Testis (tissue), 3 donors: Measurements from ENCODE around the gene VPS72. TPM values are rescaled to one million over a fixed set of nuclear protein-coding genes. Genes with fewer than 3 reads are reported as not detected.

ENCODE experiments used
- DNase-seq: peaks from one replicate; pipeline ENCODE4 v3.0.0-alpha.2; 2019
- H3K27ac ChIP-seq, 2 donors: fragments of 200-600 bp; sonication (generic); one replicate each; pipeline ENCODE4 v1.5.1; 2019
- H3K27me3 ChIP-seq: fragments of 200-600 bp; sonication (generic); one replicate; pipeline ENCODE4 v1.5.1; 2019
- H3K36me3 ChIP-seq: fragments of 200-600 bp; sonication (generic); one replicate; pipeline ENCODE4 v1.5.1; 2017; ENCODE audit warnings: low read depth; ENCODE audit errors: missing control alignments
- H3K4me1 ChIP-seq: fragments of 200-600 bp; sonication (generic); one replicate; pipeline ENCODE4 v1.5.1; 2019
- H3K4me3 ChIP-seq, 2 donors: fragments of 200-600 bp; sonication (generic); one replicate each; pipeline ENCODE4 v1.5.1; 2017 to 2019
- H3K9me3 ChIP-seq: fragments of 200-600 bp; sonication (generic); one replicate; pipeline ENCODE4 v1.5.1; 2017
- POLR2A ChIP-seq: fragments of 450-650 bp; IDR thresholded peaks from one replicate; pipeline ENCODE4 v1.6.1; 2017; ENCODE audit warnings: antibody characterized with exemption, mild to moderate bottlenecking, moderate library complexity
- WGBS, 2 donors: methylation state at CpG; one replicate each; pipeline ENCODE4 v1.1.5; 2018; 5-methylcytosine and 5-hydroxymethylcytosine counted together
- intact Hi-C: fragments of 100-400 bp; cut with DNase I; formaldehyde crosslinking; loops from one replicate; pipeline ENCODE4 v1.15.1; 2023; ENCODE audit warnings: low total_unique reads
- polyA plus RNA-seq: library from polyadenylated mRNA; stranded (reverse); fragments of 350-450 nt; fragmentation: Illumina TruSeq; extraction: RNeasy Lipid Tissue Mini Kit (QIAGEN cat#74804); gene quantifications from one replicate; pipeline ENCODE4 v1.2.3, GENCODE V29; 2014; ENCODE audit warnings: low read depth, low replicate concordance; ENCODE audit not compliant: insufficient read depth
- total RNA-seq, 2 donors: library from RNA; depleted of rRNA; stranded (reverse); fragments of >200 nt; gene quantifications; one replicate each; pipeline ENCODE4 v1.2.3, GENCODE V29; 2016
- TF ChIP-seq, protein P1 (sequence below), 3 experiments: fragments of 450-650 bp in 2 of 3; fragments of 200-600 bp in 1 of 3; sonication (generic) in 1 of 3; IDR thresholded peaks; one replicate each; pipeline ENCODE4 v1.5.1; 2016 to 2019; ENCODE audit warnings: antibody characterized with exemption in 3 of 3, mild to moderate bottlenecking in 2 of 3, moderate library complexity in 1 of 3

Gene VPS72
- total and polyA plus RNA-seq, 3 donors from 2014 or later = 31.9 to 57.9 (median 42.7) TPM

DNA sequence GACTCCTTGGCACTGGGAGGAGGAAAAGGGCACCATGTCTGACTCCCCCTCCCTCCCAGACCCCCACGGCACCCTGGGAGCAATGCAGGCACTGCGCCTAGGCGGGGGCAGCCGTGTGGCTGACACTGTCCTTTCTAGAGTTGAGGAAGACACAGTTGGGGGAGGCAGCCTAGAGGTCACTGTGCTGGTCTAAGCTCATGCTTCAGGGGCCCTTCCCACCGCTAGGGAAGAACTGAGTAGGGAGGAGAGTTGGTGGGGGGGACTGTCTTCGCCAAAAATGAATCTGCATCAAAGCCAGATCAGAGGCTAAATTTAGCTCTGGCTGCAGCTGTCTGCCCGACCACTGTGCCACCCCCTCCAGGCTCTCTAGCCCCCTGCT is 47.0 kb downstream of the VPS72 start:
- H3K9me3 ChIP-seq = no peaks in the 10 kb centered on the region
- H3K4me3 ChIP-seq = no peak overlapping the region
- DNase-seq = no peak
- H3K4me1 ChIP-seq = peaks cover 34% of the 10 kb centered on the region
- TF ChIP-seq, protein P1, sequence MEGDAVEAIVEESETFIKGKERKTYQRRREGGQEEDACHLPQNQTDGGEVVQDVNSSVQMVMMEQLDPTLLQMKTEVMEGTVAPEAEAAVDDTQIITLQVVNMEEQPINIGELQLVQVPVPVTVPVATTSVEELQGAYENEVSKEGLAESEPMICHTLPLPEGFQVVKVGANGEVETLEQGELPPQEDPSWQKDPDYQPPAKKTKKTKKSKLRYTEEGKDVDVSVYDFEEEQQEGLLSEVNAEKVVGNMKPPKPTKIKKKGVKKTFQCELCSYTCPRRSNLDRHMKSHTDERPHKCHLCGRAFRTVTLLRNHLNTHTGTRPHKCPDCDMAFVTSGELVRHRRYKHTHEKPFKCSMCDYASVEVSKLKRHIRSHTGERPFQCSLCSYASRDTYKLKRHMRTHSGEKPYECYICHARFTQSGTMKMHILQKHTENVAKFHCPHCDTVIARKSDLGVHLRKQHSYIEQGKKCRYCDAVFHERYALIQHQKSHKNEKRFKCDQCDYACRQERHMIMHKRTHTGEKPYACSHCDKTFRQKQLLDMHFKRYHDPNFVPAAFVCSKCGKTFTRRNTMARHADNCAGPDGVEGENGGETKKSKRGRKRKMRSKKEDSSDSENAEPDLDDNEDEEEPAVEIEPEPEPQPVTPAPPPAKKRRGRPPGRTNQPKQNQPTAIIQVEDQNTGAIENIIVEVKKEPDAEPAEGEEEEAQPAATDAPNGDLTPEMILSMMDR (IDR thresholded peaks at IDR 0.05) = no peak
- no peak for TF ChIP-seq POLR2A
- no peak overlapping the region for H3K27ac ChIP-seq
- intact Hi-C loops = no loop called here
- WGBS, 2 donors = 68 to 70% methylated on average over 7 of the region's 7 CpGs
- H3K27me3 ChIP-seq = no peaks in the 10 kb centered on the region
- no peaks in the 10 kb centered on the region for H3K36me3 ChIP-seq

DNA sequence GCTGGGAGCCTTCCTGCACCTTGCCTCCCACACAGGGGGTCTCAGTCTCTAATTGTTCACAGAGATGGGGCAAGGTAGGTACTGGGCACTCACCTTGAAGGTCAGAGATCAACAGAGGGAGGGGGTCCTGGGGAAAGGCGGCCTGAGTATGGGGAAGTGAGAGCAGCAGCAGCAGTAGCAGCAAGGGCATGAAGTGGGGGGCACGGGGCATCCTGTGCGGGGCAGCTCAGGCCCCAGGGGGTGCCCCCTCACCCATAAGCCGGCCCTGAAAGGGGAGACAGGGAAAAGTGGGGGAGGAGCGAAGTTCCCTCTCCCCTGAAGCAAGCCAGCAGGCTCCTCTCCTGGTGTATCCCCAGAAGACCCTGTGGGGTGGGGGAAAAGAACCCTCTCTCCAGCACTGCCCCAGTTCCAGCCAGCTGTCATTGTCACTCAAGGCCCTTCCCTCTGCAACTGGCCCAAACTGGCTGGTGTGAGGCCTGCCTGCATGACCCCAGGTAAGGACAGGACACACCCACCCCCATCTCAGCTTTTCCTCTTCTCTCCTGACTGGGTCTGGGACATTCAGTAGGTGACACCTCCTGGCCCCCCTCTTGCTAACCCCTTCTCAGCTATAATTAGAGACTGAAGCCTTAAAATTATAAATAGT is 47.5 kb downstream of the VPS72 start:
- H3K4me1 ChIP-seq = peaks cover 28% of the 10 kb centered on the region
- DNase-seq = no peak
- no peaks in the 10 kb centered on the region for H3K9me3 ChIP-seq
- TF ChIP-seq, protein P1 (IDR thresholded peaks at IDR 0.05) = no peak
- no peak for TF ChIP-seq POLR2A
- H3K27ac ChIP-seq = no peak overlapping the region
- H3K36me3 ChIP-seq = no peaks in the 10 kb centered on the region
- intact Hi-C loops = no loop called here
- 66 to 96% methylated on average over 3 to 5 of the region's 5 CpGs for WGBS, 2 donors
- no peak overlapping the region for H3K4me3 ChIP-seq
- no peaks in the 10 kb centered on the region for H3K27me3 ChIP-seq

DNA sequence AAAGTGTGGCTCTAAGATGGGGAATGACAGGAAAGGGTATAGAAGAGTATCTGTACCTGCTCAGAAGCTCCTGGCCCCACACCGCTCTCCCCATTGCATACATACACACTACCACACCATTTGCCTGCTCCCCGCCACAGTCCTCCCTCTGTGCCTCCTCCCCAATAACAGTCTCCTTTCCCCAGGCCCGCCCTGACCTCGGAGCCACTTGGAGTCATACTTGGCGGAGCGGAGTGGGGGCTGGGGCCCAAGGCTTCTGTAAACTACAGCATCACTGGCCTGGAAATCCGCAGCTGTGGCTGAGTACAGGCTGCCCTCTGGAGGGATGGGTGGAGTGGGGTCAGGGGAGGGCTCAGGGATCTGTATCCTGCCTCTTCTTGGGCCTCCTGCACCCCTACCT is 52.2 kb downstream of the VPS72 start:
- intact Hi-C loops = no loop called here
- Histone ChIP-seq H3K27me3 (no peaks in the 10 kb centered on the region), H3K36me3 (no peaks in the 10 kb centered on the region), H3K4me3 (no peak overlapping the region), H3K4me1 (peaks cover 8% of the 10 kb centered on the region), H3K9me3 (no peaks in the 10 kb centered on the region), H3K27ac (no peak overlapping the region)
- DNase-seq = no peak
- 92 to 96% methylated on average over 6 to 7 of the region's 7 CpGs for WGBS, 2 donors
- no peak for TF ChIP-seq POLR2A
- TF ChIP-seq, protein P1 (IDR thresholded peaks at IDR 0.05) = no peak

DNA sequence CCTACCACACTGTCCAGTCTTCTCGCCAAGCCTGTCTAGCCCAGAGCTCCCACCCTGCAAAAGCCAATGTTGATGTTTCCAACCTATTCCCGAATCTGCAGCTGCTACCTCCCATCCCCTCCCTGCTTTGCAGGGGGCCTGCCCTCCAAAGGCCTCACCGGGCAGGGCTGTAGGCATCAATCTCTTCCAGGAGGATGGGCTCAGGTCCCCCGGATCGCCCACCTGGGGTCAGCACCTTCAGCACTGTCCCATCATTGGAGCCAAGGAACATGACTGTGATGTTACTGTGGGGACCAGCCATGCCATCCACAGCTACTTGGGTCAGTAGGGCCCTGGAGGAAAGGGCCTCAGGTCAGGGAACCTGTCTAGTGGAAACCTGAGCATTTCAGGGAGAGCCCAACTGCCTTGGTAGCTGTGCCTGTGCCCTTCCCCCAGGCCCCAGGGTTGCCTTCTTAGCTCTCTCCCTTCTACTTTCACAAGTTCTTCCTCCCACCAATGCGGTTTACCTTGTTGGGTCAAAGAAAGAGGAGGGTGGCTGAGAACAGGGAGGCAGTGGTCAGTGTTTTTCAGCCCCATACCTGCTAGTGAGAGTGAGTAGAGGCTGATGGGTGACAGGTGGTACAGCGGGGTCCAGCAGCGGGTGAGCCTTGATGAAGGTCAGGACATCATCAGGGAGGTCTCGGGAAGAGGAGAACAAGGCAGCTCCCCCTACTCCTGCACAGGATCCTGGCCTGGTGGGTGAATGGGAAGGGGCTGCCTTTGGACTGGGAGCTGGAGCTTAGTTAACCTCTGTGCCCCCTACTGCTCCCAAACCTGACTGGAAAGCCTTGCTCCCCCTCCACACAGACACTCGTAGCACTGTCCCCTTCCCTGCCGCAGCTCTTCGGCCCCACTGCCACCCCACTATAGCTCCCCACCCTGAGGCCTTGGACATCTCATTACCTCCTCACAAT is 54.3 kb downstream of the VPS72 start:
- Histone ChIP-seq H3K4me1 (peaks cover 20% of the 10 kb centered on the region), H3K27me3 (no peaks in the 10 kb centered on the region), H3K4me3 (no peak overlapping the region), H3K27ac (no peak overlapping the region), H3K36me3 (no peaks in the 10 kb centered on the region), H3K9me3 (no peaks in the 10 kb centered on the region)
- intact Hi-C loops = no loop called here
- TF ChIP-seq, protein P1 (IDR thresholded peaks at IDR 0.05) = no peak
- no peak for TF ChIP-seq POLR2A
- no peak for DNase-seq
- WGBS, 2 donors = 81 to 88% methylated on average over 12 of the region's 12 CpGs
